ENCODE measurements around the gene RAB10.
"Not testable (repeated sequence)": the region's sequence is repeated elsewhere in the genome, so short reads cannot be mapped to it uniquely, and the experiment has no call there.

Gene RAB10

DNA sequence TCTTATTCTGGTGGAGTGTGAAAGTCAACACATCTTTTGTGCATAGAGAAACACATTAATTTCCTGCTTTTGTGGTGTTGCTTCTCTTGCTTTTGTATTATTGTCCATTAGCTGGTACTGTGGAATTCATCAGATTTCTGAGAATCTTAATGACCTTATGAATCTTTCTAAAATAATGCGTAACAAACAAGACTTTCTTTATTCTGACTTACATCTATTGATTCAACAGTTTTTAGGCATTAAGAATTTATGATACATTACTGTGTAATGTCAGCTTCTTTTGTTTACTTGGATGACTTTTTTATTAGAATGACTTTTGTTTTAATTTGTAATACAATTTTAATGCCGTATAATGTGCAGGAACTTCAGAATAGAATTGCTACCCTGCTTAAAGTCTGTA is 43.4 kb downstream of the RAB10 start:
- no peak overlapping the region for H3K27ac ChIP-seq
- TF ChIP-seq, protein P1, sequence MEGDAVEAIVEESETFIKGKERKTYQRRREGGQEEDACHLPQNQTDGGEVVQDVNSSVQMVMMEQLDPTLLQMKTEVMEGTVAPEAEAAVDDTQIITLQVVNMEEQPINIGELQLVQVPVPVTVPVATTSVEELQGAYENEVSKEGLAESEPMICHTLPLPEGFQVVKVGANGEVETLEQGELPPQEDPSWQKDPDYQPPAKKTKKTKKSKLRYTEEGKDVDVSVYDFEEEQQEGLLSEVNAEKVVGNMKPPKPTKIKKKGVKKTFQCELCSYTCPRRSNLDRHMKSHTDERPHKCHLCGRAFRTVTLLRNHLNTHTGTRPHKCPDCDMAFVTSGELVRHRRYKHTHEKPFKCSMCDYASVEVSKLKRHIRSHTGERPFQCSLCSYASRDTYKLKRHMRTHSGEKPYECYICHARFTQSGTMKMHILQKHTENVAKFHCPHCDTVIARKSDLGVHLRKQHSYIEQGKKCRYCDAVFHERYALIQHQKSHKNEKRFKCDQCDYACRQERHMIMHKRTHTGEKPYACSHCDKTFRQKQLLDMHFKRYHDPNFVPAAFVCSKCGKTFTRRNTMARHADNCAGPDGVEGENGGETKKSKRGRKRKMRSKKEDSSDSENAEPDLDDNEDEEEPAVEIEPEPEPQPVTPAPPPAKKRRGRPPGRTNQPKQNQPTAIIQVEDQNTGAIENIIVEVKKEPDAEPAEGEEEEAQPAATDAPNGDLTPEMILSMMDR (conservative IDR thresholded peaks at IDR 0.05), result no peak
- no peak for TF ChIP-seq ZFX (IDR thresholded peaks at IDR 0.05)

DNA sequence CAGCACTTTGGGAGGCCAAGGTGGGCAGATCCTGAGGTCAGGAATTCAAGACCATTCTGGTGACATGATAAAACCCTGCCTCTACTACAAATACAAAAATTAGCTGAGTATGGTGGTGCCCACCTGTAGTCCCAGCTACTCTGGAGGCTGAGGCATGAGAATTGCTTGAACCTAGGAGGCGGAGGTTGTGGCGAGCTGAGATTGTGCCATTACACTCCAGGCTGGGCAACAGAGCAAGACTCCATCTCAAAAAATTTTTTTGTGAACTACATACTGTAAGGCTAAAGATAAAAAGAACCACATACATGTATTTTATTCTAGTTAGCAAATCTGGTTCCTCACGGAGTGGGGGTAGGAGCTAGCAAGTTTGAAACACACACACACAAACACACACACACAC is 45.1 kb downstream of the RAB10 start:
- TF ChIP-seq, protein P1 (conservative IDR thresholded peaks at IDR 0.05), result no peak
- TF ChIP-seq ZFX (IDR thresholded peaks at IDR 0.05), result no peak
- H3K27ac ChIP-seq, result no peak overlapping the region

DNA sequence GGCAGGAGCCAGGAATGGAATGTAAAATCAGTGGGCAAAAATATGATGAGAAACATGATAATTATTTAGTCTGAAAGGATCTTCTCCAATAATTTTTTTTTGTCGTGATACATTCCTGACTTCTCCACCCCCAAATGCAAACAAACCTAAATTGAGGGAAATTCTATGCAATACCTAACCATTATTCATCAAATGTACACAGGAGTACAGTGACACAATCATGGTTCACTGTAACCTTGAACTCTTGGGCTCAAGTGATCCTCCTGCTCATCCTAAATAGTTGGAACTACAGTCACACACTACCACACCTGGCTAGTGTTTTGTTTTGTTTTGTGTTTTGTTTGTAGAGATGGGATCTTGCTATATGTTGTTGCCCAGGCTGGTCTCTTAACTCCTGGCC is 46.5 kb downstream of the RAB10 start:
- no peak for TF ChIP-seq ZFX (IDR thresholded peaks at IDR 0.05)
- TF ChIP-seq, protein P1 (conservative IDR thresholded peaks at IDR 0.05), result no peak
- H3K27ac ChIP-seq, result no peak overlapping the region

DNA sequence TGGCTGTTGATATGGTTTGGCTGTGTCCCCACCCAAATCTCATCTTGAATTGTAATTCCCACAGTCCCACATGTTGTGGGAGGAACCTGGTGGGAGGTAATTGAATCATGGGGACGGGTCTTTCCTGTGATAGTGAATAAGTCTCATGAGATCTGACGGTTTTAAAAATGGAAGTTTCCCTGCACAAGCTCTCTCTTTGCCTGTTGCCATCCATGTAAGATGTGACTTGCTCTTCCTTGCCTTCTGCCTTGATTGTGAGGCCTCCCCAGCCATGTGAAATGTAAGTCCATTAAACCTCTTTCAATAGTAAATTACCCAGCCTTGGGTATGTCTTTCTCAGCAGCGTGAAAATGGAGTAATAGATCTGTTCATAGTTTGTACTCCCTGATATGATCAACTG is 47.0 kb downstream of the RAB10 start:
- H3K27ac ChIP-seq, result not testable (repeated sequence)

DNA sequence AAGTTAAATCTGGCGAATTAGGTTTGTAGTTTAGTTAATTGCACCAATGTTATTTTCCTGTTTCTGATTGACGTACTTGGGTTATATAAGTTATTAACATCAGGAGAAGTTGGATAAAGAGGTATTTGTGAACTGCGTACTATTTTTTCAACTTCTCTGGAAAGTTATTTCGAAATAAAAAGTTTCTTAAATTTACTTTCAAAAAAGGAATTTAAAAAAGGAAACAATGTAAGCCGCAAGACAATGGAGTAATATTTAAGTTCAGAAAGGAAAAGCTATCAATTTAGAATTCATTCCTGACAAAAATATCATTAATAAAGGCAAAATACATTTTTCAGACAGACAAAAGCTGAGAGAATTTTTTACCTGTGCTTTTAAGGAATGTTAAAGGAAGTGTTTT is 47.7 kb downstream of the RAB10 start:
- TF ChIP-seq ZFX (IDR thresholded peaks at IDR 0.05), result no peak
- no peak overlapping the region for H3K27ac ChIP-seq

DNA sequence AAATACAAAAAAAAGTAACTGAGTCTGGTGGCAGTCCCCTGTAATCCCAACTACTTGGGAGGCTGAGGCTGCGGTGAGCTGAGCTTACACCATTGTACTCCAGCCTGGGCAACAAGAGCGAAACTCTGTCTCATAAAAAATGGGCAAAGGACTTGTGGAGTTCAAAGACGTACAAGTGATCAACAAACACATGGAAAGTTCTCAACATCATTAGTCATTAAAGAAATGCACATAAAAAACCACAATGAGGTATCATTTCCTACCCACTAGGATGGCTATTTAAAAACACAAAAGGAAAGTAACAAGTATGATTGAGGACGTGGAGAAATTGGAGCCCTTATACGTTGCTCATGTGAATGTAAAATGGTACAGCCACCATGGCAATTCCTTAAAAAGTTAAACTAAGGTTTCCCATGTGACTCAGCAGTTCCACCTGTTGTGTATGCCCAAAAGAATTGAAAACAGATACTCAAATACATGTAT is 52.3 kb downstream of the RAB10 start:
- H3K27ac ChIP-seq, result no peak overlapping the region
- TF ChIP-seq ZFX (IDR thresholded peaks at IDR 0.05), result no peak
- TF ChIP-seq, protein P1 (conservative IDR thresholded peaks at IDR 0.05), result no peak

DNA sequence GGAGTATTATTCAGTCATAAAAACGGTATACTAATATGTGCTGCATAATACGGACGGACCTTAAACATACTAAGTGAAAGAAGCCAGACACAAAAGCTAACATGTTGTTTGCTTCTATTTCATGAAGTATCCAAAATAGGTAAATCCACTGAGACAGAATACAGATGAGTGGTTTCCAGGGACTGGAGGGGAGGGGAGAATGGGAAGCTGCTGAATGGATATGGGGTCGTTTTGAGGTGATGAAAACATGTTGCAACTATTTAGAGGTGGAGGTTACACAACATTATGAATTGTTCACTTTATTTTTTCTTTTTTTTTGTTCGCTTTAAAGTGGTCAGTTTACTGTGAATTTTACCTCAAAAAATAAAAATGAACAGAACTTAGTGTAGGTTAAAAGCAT is 52.9 kb downstream of the RAB10 start:
- no peak for TF ChIP-seq ZFX (IDR thresholded peaks at IDR 0.05)
- TF ChIP-seq, protein P1 (conservative IDR thresholded peaks at IDR 0.05), result no peak
- no peak overlapping the region for H3K27ac ChIP-seq

DNA sequence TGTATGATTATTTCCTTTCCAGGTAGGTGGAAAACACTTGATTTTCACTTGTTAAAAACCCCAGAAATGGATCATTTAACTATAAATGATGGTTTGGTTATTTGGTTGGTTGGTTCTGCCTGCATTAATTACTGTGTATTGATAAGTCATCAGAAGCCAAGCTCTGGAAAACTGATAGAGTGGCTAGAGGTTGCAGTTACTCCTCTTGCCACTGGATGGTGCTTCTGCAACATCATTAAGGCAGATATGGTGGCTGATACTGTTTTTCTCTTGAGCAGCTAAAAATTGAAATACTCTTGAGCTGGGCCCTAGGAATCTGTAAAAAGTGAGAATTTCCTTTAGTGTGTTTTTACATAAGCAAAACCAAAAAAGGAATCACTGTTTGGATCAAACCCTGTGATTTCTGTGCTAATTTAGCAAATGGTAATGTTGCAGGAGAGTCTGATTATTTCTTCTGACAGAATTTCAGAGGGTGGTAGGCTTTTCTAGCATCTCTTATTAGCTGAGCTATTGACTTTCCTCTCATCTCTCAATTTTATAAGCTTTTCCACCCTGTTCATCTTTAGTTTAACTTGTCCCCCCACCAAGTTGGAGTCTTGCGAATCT is 54.3 kb downstream of the RAB10 start:
- H3K27ac ChIP-seq, result no peak overlapping the region
- no peak for TF ChIP-seq ZFX (IDR thresholded peaks at IDR 0.05)
- TF ChIP-seq, protein P1 (conservative IDR thresholded peaks at IDR 0.05), result peak; percentile 73

DNA sequence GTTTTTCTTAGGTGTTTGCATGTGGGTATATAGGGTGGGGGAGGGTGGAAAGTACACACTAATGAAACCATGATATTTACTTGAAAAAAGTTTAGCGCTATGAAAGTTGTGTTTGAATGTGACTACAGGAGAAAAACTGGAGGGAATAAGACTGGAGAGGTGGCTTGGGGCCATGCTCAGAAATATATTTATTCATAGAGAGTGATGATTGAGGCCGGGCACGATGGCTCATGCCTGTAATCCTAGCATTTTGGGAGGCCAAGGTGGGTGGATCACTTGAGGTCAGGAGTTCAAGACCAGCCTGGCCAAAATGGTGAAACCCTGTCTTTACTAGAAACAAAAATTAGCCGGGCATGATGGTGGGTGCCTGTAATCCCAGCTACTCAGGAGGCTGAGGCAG is 55.0 kb downstream of the RAB10 start:
- not testable (repeated sequence) for H3K27ac ChIP-seq

Data from C4-2B (cell line).